CD8-positive, alpha-beta memory T cell (primary cell): ENCODE results near the gene EBI3. TPM values are rescaled to one million over a fixed set of nuclear protein-coding genes. Genes with fewer than 3 reads are reported as not detected.

Experiments used
- CTCF ChIA-PET: fragments of 350-600 bp; sonication (Branson Sonifier 250); formaldehyde crosslinking; loops from one replicate; lab custom pipeline; 2021; ENCODE audit warnings: antibody characterized with exemption; lab: Charles Lee
- POLR2A ChIA-PET: fragments of 350-600 bp; sonication (Branson Sonifier 250); formaldehyde crosslinking; loops from one replicate; lab custom pipeline; 2021; ENCODE audit warnings: antibody characterized with exemption; lab: Charles Lee
- DNase-seq, 5 donors: peaks; one replicate each; pipeline versions ENCODE4 v3.0.0 to v3.0.0-alpha.2; 2020 to 2022; ENCODE audit warnings: mixed read lengths in 1 of 5
- H3K27ac ChIP-seq: one replicate; pipeline ENCODE4 v1.7.0; 2013; ENCODE audit warnings: low read depth, mild to moderate bottlenecking, low read length, moderate library complexity
- H3K27me3 ChIP-seq: 2 replicates; pipeline ENCODE4 v1.7.0; 2013; ENCODE audit warnings: low read length, mild to moderate bottlenecking; ENCODE audit not compliant: insufficient read depth, poor library complexity, severe bottlenecking
- H3K36me3 ChIP-seq: 2 replicates; pipeline ENCODE4 v1.7.0; 2013; ENCODE audit warnings: mild to moderate bottlenecking, low read length, moderate library complexity; ENCODE audit not compliant: insufficient read depth
- H3K4me1 ChIP-seq: 2 replicates; pipeline ENCODE4 v1.7.0; 2013; ENCODE audit warnings: mild to moderate bottlenecking, low read length, moderate library complexity; ENCODE audit not compliant: insufficient read depth
- H3K4me3 ChIP-seq: 2 replicates; pipeline ENCODE4 v1.7.0; 2013; ENCODE audit warnings: mild to moderate bottlenecking, low read length
- H3K9me3 ChIP-seq: 2 replicates; pipeline ENCODE4 v1.7.0; 2013; ENCODE audit warnings: mild to moderate bottlenecking, low read length
- H3K27ac Mint-ChIP-seq, 8 donors: one replicate each; pipeline ENCODE4 v1.8.0; 2020 to 2021; ENCODE audit warnings: mixed read lengths in 8 of 8, mild to moderate bottlenecking in 6 of 8, inconsistent platforms in 3 of 8, moderate library complexity in 3 of 8
- H3K27me3 Mint-ChIP-seq, 2 donors: one replicate each; pipeline ENCODE4 v1.8.0; 2020 to 2021; ENCODE audit warnings: mixed read lengths in 2 of 2, mild to moderate bottlenecking in 1 of 2, moderate library complexity in 1 of 2
- H3K36me3 Mint-ChIP-seq, 3 donors: one replicate each; pipeline ENCODE4 v1.8.0; 2020 to 2021; ENCODE audit warnings: mixed read lengths in 3 of 3, inconsistent platforms in 1 of 3, mild to moderate bottlenecking in 1 of 3
- H3K4me1 Mint-ChIP-seq, 3 donors: one replicate each; pipeline ENCODE4 v1.8.0; 2020 to 2021; ENCODE audit warnings: mixed read lengths in 3 of 3, inconsistent platforms in 1 of 3, mild to moderate bottlenecking in 1 of 3
- H3K4me3 Mint-ChIP-seq, 7 donors: one replicate each; pipeline ENCODE4 v1.8.0; 2020 to 2021; ENCODE audit warnings: mixed read lengths in 7 of 7, mild to moderate bottlenecking in 6 of 7, moderate library complexity in 4 of 7, inconsistent platforms in 2 of 7
- H3K9me3 Mint-ChIP-seq, 5 donors: one replicate each; pipeline ENCODE4 v1.8.0; 2020 to 2022; ENCODE audit warnings: mixed read lengths in 5 of 5, mild to moderate bottlenecking in 3 of 5, moderate library complexity in 2 of 5, inconsistent platforms in 1 of 5
- polyA plus RNA-seq: library from polyadenylated mRNA; unstranded; fragments of 300-500 nt; fragmentation: Illumina TruSeq; gene quantifications from one replicate; pipeline ENCODE4 v1.2.3, GENCODE V29; 2021
- total RNA-seq, 2 experiments: library from RNA; stranded (reverse); gene quantifications; one replicate each; pipeline ENCODE4 v1.2.3, GENCODE V29; 2021

The EBI3 gene
- total and polyA plus RNA-seq, 3 experiments from 2014 or later: 14.2 to 14.8 TPM; not detected in 1

- POLR2A ChIA-PET: interaction anchor here (0.5 to 1.3 kb wide), 11 partner anchors 18 to 484 kb away, joined by 3 to 9 read pairs (median 4); partner anchors contain the start of genes CHAF1A, EEF2, MPND and MRPL54
- peak; percentile 97 to 99 (median 98) for DNase-seq
- H3K4me1 Mint-ChIP-seq: peaks cover 15 to 27% (median 22%) of the 10 kb centered on the region in 3 donors
- Histone ChIP-seq H3K27ac (peak within 1 kb of the TSS; percentile 100), H3K27me3 (no peaks in the 10 kb centered on the region), H3K36me3 (peaks cover 33% of the 10 kb centered on the region), H3K4me3 (peak within 1 kb of the TSS; percentile 100), H3K4me1 (peaks cover 17% of the 10 kb centered on the region), H3K9me3 (no peaks in the 10 kb centered on the region)
- peaks cover 7 to 42% (median 18%) of the 10 kb centered on the region in 3 donors for H3K36me3 Mint-ChIP-seq
- H3K9me3 Mint-ChIP-seq: peaks cover 0 to 2% (median 2%) of the 10 kb centered on the region in 5 donors
- peak within 1 kb of the TSS; percentile 89 to 99 (median 97) for H3K4me3 Mint-ChIP-seq
- peak within 1 kb of the TSS; percentile 95 to 100 (median 99) for H3K27ac Mint-ChIP-seq
- peaks cover 3% of the 10 kb centered on the region in 2 donors for H3K27me3 Mint-ChIP-seq
- CTCF ChIA-PET: interaction anchor here (0.6 to 1.2 kb wide), 7 partner anchors 9 to 389 kb away, joined by 3 to 6 read pairs (median 3); partner anchors contain the start of gene EEF2
Measured at GRCh38 chr19:4246767-4247593, 17.7 kb downstream of the EBI3 start, which contains the start of gene YJU2. YJU2 (plus strand) TSS chr19:4247080; CDS start chr19:4247147, 67 bp downstream.

DNA sequence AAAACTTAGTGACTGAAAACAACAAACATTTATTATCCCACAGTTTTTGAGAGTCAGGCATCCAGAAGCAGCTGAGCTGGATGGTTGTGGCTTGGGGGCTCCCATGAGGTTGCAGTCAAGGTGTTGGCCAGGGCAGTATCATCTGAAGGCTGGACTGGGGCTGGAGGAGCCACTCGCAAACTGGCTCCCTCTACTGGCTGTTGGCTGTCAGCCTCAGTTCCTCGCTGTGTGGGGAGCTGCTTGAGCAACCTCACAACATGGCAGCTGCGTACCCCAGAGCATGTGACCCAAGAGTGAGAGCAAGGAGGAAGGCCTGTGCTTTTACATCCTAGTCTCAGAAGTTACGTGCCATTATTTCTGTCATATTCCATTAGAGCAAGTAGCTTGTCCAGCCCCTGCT, 27.2 kb downstream of the EBI3 start:
- H3K4me3 Mint-ChIP-seq: no peak overlapping the region
- ChIA-PET POLR2A (no interaction called here), CTCF (interaction anchor here (1.1 to 1.2 kb wide), 2 partner anchors 12 to 96 kb away, joined by 3 read pairs; no protein-coding TSS in a partner anchor)
- Histone ChIP-seq H3K36me3 (peaks cover 43% of the 10 kb centered on the region), H3K27ac (no peak overlapping the region), H3K27me3 (no peaks in the 10 kb centered on the region), H3K9me3 (no peaks in the 10 kb centered on the region), H3K4me3 (no peak overlapping the region), H3K4me1 (no peaks in the 10 kb centered on the region)
- H3K36me3 Mint-ChIP-seq: peaks cover 17 to 82% (median 20%) of the 10 kb centered on the region in 3 donors
- no peak for DNase-seq
- no peak overlapping the region for H3K27ac Mint-ChIP-seq
- H3K27me3 Mint-ChIP-seq: no peaks in the 10 kb centered on the region
- peaks cover 0 to 1% (median 0%) of the 10 kb centered on the region in 3 donors for H3K4me1 Mint-ChIP-seq
- peaks cover 0 to 4% (median 0%) of the 10 kb centered on the region in 5 donors for H3K9me3 Mint-ChIP-seq

GRCh38 chr19:4257025-4257424, 27.7 kb downstream of the EBI3 start:
- no peak overlapping the region for H3K27ac Mint-ChIP-seq
- H3K27me3 Mint-ChIP-seq: no peaks in the 10 kb centered on the region
- no peak for DNase-seq
- Histone ChIP-seq H3K36me3 (peaks cover 38% of the 10 kb centered on the region), H3K27me3 (no peaks in the 10 kb centered on the region), H3K27ac (no peak overlapping the region), H3K4me3 (no peak overlapping the region), H3K9me3 (no peaks in the 10 kb centered on the region), H3K4me1 (no peaks in the 10 kb centered on the region)
- POLR2A ChIA-PET: no interaction called here
- no peak overlapping the region for H3K4me3 Mint-ChIP-seq
- peaks cover 0 to 4% (median 0%) of the 10 kb centered on the region in 5 donors for H3K9me3 Mint-ChIP-seq
- CTCF ChIA-PET: interaction anchor here (1.5 kb wide), 1 partner anchor 10 kb away, joined by 3 read pairs; no protein-coding TSS in a partner anchor
- peaks cover 17 to 81% (median 20%) of the 10 kb centered on the region in 3 donors for H3K36me3 Mint-ChIP-seq
- peaks cover 0 to 1% (median 0%) of the 10 kb centered on the region in 3 donors for H3K4me1 Mint-ChIP-seq

DNA sequence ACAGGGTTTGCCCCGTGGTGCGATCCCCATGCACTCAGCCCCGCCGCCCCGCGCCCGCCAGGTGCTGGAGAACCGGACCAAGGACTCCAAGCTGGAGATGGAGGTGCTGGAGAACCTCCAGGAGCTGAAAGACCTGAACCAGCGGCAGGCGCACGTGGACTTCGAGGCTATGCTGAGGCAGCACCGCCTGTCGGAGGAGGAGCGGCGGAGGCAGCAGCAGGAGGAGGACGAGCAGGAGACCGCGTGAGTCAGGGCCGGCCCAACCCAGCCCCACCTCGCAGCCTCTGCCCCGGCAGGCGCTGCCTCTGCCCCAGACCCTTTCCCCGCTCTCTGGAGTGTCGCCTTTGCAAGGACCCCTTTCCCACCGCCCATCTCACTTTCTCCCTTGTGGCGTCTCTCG, 28.9 kb downstream of the EBI3 start:
- H3K4me3 Mint-ChIP-seq: no peak overlapping the region
- H3K27ac ChIP-seq: no peak overlapping the region
- no peaks in the 10 kb centered on the region for H3K9me3 ChIP-seq
- H3K36me3 Mint-ChIP-seq: peaks cover 16 to 81% (median 17%) of the 10 kb centered on the region in 3 donors
- CTCF ChIA-PET: interaction anchor here (1.5 kb wide), 1 partner anchor 8 kb away, joined by 3 read pairs; no protein-coding TSS in a partner anchor
- no peak overlapping the region for H3K4me3 ChIP-seq
- H3K9me3 Mint-ChIP-seq: peaks cover 0 to 4% (median 0%) of the 10 kb centered on the region in 5 donors
- DNase-seq: no peak
- no peaks in the 10 kb centered on the region for H3K27me3 ChIP-seq
- no peak overlapping the region for H3K27ac Mint-ChIP-seq
- peaks cover 0 to 1% (median 0%) of the 10 kb centered on the region in 3 donors for H3K4me1 Mint-ChIP-seq
- POLR2A ChIA-PET: no interaction called here
- peaks cover 32% of the 10 kb centered on the region for H3K36me3 ChIP-seq
- no peaks in the 10 kb centered on the region for H3K27me3 Mint-ChIP-seq
- no peaks in the 10 kb centered on the region for H3K4me1 ChIP-seq

GRCh38 chr19:4260613-4261191, 31.4 kb downstream of the EBI3 start:
- H3K9me3 Mint-ChIP-seq: peaks cover 0 to 1% (median 0%) of the 10 kb centered on the region in 5 donors
- no peak overlapping the region for H3K27ac ChIP-seq
- H3K27me3 Mint-ChIP-seq: no peaks in the 10 kb centered on the region
- H3K36me3 Mint-ChIP-seq: peaks cover 4 to 78% (median 10%) of the 10 kb centered on the region in 3 donors
- CTCF ChIA-PET: interaction anchor here (1.1 kb wide), 1 partner anchor 140 kb away, joined by 3 read pairs; no protein-coding TSS in a partner anchor
- peak overlapping the region in 2 of 8 donors; percentile 41 to 79 for H3K27ac Mint-ChIP-seq
- peaks cover 15% of the 10 kb centered on the region for H3K4me1 ChIP-seq
- DNase-seq: no peak
- POLR2A ChIA-PET: no interaction called here
- no peaks in the 10 kb centered on the region for H3K27me3 ChIP-seq
- no peaks in the 10 kb centered on the region for H3K9me3 ChIP-seq
- no peak overlapping the region for H3K4me3 Mint-ChIP-seq
- H3K36me3 ChIP-seq: peaks cover 18% of the 10 kb centered on the region
- H3K4me3 ChIP-seq: no peak overlapping the region
- H3K4me1 Mint-ChIP-seq: peaks cover 8 to 18% (median 13%) of the 10 kb centered on the region in 3 donors

DNA sequence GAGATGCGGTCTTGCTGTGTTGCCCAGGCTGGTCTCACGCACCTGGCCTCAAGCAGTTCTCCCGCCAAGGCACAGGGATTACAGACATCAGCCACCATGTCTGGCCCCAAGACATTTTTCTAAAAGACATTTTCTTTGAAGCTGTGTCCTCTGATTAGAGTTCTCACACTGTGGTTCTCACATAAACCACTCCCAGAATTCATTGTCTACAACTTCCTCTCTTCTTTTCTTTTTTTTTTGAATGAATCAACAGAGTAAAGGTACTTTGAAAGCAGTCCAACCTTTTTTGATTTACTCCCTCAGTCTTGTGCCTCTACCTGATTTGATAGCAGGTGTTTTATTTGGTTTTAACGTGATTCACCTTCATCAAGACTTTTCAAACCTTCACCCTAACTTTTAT, 35.5 kb downstream of the EBI3 start:
- peaks cover 22% of the 10 kb centered on the region for H3K4me1 ChIP-seq
- no peak overlapping the region for H3K27ac ChIP-seq
- H3K9me3 ChIP-seq: no peaks in the 10 kb centered on the region
- no peak overlapping the region for H3K4me3 ChIP-seq
- Mint-ChIP-seq H3K27ac (peak overlapping the region; percentile 71 to 92 (median 78)), H3K27me3 (no peaks in the 10 kb centered on the region), H3K4me1 (peaks cover 20 to 34% (median 28%) of the 10 kb centered on the region in 3 donors), H3K4me3 (peak overlapping the region; percentile 37 to 89 (median 65)), H3K36me3 (peaks cover 4 to 79% (median 12%) of the 10 kb centered on the region in 3 donors), H3K9me3 (no peaks in the 10 kb centered on the region)
- ChIA-PET CTCF (interaction anchor here (0.7 to 1.5 kb wide), 3 partner anchors 12 to 88 kb away, joined by 3 to 6 read pairs (median 5); partner anchors contain the start of gene YJU2), POLR2A (interaction anchor here (1.4 kb wide), 1 partner anchor 18 kb away, joined by 4 read pairs; the partner anchor contains the start of gene YJU2)
- H3K27me3 ChIP-seq: no peaks in the 10 kb centered on the region
- H3K36me3 ChIP-seq: peaks cover 24% of the 10 kb centered on the region
- DNase-seq: peak in 2 of 5 donors; percentile 35 to 60

GRCh38 chr19:4266253-4267000, 37.1 kb downstream of the EBI3 start:
- Mint-ChIP-seq H3K4me3 (peak overlapping the region in 3 of 7 donors; percentile 19 to 57 (median 21)), H3K4me1 (peaks cover 20 to 34% (median 28%) of the 10 kb centered on the region in 3 donors), H3K36me3 (peaks cover 4 to 71% (median 10%) of the 10 kb centered on the region in 3 donors), H3K9me3 (no peaks in the 10 kb centered on the region), H3K27ac (peak overlapping the region in 3 of 8 donors; percentile 29 to 61 (median 51)), H3K27me3 (no peaks in the 10 kb centered on the region)
- Histone ChIP-seq H3K4me3 (no peak overlapping the region), H3K27ac (no peak overlapping the region), H3K27me3 (no peaks in the 10 kb centered on the region), H3K4me1 (peaks cover 22% of the 10 kb centered on the region), H3K9me3 (no peaks in the 10 kb centered on the region), H3K36me3 (peaks cover 22% of the 10 kb centered on the region)
- CTCF ChIA-PET: interaction anchor here (0.6 to 2.8 kb wide), 17 partner anchors 9 to 260 kb away, joined by 3 to 41 read pairs (median 6); partner anchors contain the start of genes CHAF1A, HDGFL2, MPND and SH3GL1
- POLR2A ChIA-PET: no interaction called here
- no peak for DNase-seq
